Activated T-helper 9 cell treated with anti-CD3 and anti-CD28 coated beads, Interleukin-2, amount 50 U/mL, for 16 hours (primary cell): ENCODE measurements around the gene YTHDF1.

Source experiments
- DNase-seq: peaks from one replicate; pipeline ENCODE4 v3.0.0-alpha.2; 2020; ENCODE audit warnings: low read depth

YTHDF1 gene

GRCh38 chr20:63155266-63156165 is 60.4 kb downstream of the YTHDF1 start:
- no peak for DNase-seq

- no peak for DNase-seq
Measured at GRCh38 chr20:63154395-63154794, 61.5 kb downstream of the YTHDF1 start.

- DNase-seq, result no peak
Measured at GRCh38 chr20:63153254-63154221, 62.4 kb downstream of the YTHDF1 start.

- DNase-seq, result no peak
Measured at GRCh38 chr20:63152322-63153253, 63.3 kb downstream of the YTHDF1 start.

GRCh38 chr20:63151554-63152321 is 64.2 kb downstream of the YTHDF1 start:
- DNase-seq, result no peak

GRCh38 chr20:63150911-63151531 is 64.9 kb downstream of the YTHDF1 start:
- DNase-seq, result no peak

GRCh38 chr20:63150391-63150898 is 65.5 kb downstream of the YTHDF1 start:
- no peak for DNase-seq

- DNase-seq, result no peak
Measured at GRCh38 chr20:63149531-63150192, 66.3 kb downstream of the YTHDF1 start.

- DNase-seq, result no peak
Measured at GRCh38 chr20:63148696-63149095, 67.2 kb downstream of the YTHDF1 start.

- no peak for DNase-seq
Measured at GRCh38 chr20:63147532-63147931, 68.4 kb downstream of the YTHDF1 start.
